ENCODE data around the gene RASD2. TPM values are rescaled to one million over a fixed set of nuclear protein-coding genes. Genes with fewer than 3 reads are reported as not detected.

RASD2 gene
- total and polyA plus RNA-seq, 2 donors (not counting 1 experiment from before 2014, with no cell fraction given), result 0.07 TPM; not detected in 1

GRCh38 chr22:35519306-35520000, 21.2 kb upstream of the RASD2 start:
- DNase-seq (no peak), ATAC-seq (ENCODE audit: low read depth) (no peak)
- WGBS (ENCODE audit: insufficient coverage), result 90% methylated on average over 7 of the region's 9 CpGs
- Histone ChIP-seq H3K79me2 (ENCODE audit: control insufficient read depth, insufficient read depth, low read length) (no peaks in the 10 kb centered on the region), H3K27ac (ENCODE audit: low read length in 2 of 2) (no peak overlapping the region), H3K4me2 (replicated peaks; ENCODE audit: low read depth, low read length, poor library complexity, severe bottlenecking) (no peak overlapping the region), H3K27me3 (replicated peaks in 1 of 4; ENCODE audit: control extremely low read depth in 1 of 4, control insufficient read depth in 3 of 4, insufficient read depth in 4 of 4, low read length in 3 of 4) (peaks cover 0 to 33% (median 8%) of the 10 kb centered on the region in 4 experiments), H3K4me1 (ENCODE audit: control insufficient read depth in 2 of 2, insufficient read depth in 2 of 2, low read length in 2 of 2) (no peaks in the 10 kb centered on the region), H3K9me3 (ENCODE audit: control extremely low read depth in 1 of 3, control insufficient read depth in 2 of 3, insufficient read depth in 1 of 3, low read length in 2 of 3) (peaks cover 0 to 3% (median 0%) of the 10 kb centered on the region in 3 donors), H3K36me3 (replicated peaks in 1 of 2; ENCODE audit: control extremely low read depth in 1 of 2, control insufficient read depth in 1 of 2, extremely low read depth in 1 of 2, insufficient read depth in 2 of 2, low read length in 1 of 2) (no peaks in the 10 kb centered on the region), H3K4me3 (ENCODE audit: control extremely low read depth in 1 of 5, extremely low read depth in 1 of 5, insufficient read depth in 1 of 5, low read depth in 2 of 5, low read length in 4 of 5) (no peak overlapping the region), H4K20me1 (ENCODE audit: control insufficient read depth, insufficient read depth, low read length, poor library complexity, severe bottlenecking) (no peaks in the 10 kb centered on the region), H2AFZ (ENCODE audit: insufficient read depth, low read depth, low read length, poor library complexity, severe bottlenecking) (no peak overlapping the region), H3K9ac (ENCODE audit: low read length) (no peak overlapping the region)
- intact Hi-C loops (cut with micrococcal nuclease), result no loop called here
- no peaks in the 10 kb centered on the region for H3K9me3 Mint-ChIP-seq (ENCODE audit: insufficient read depth)
- peaks cover 52% of the 10 kb centered on the region for H3K27me3 Mint-ChIP-seq
- no peak overlapping the region for H3K27ac Mint-ChIP-seq
- no peak for TF ChIP-seq EZH2 (IDR thresholded peaks at IDR 0.05; ENCODE audit: borderline replicate concordance, insufficient read depth, low read depth, low read length, poor library complexity, severe bottlenecking)
- TF ChIP-seq CTCF (IDR thresholded peaks at IDR 0.05), result no peak
- H3K4me1 Mint-ChIP-seq, result no peaks in the 10 kb centered on the region
- ChIA-PET POLR2A (no interaction called here), CTCF (no interaction called here)
- no peak overlapping the region for H3K4me3 Mint-ChIP-seq

DNA sequence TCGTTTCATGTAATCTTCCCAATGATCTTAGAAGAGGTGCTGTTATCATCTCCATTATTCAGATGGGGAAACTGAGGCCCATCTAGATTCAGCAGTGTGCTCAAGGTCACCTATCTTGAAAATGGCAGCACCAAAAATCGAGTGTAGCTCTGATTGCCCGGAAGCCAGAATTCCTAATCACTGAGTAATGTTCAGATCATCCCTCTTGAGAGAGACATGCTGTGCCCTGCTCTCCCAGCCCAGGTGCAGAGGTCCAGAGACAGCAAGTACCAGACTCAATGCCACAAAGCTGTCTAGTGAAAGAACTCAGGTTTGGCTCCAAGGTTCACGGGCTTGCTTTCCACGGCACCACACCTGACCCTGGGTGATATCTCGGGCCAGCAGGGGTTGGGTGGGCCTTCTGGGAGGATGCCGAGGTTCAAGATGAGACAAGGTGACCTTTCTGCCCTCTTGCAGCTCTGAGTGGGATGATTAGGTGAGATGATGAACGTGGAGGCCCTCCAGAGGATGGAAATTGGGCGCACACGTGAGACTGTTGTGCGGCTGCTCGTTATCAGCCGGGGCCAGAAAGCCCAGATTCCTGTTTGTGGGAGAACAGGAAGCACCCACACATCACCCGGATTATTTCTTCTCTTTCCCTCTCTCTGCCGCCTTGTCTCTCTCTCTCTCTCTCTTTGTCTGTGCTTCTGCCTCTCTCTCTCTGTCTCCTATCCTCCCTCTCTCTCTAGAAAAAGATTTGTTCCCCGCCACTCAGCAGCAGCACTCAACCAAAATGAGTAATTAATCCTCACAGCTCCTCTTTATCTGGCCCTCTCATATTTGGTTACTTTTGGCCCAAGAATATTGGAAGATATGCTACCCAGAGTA, 19.0 kb upstream of the RASD2 start:
- no peak overlapping the region for H3K4me3 ChIP-seq (ENCODE audit: control extremely low read depth in 1 of 5, extremely low read depth in 1 of 5, insufficient read depth in 1 of 5, low read depth in 2 of 5, low read length in 4 of 5)

More for the DNA sequence above, 19.0 kb upstream of the RASD2 start:
- Mint-ChIP-seq H3K27me3 (peaks cover 49% of the 10 kb centered on the region), H3K27ac (no peak overlapping the region), H3K4me3 (no peak overlapping the region), H3K9me3 (ENCODE audit: insufficient read depth) (no peaks in the 10 kb centered on the region), H3K4me1 (peaks cover 4% of the 10 kb centered on the region)
- Histone ChIP-seq H3K36me3 (replicated peaks in 1 of 2; ENCODE audit: control extremely low read depth in 1 of 2, control insufficient read depth in 1 of 2, extremely low read depth in 1 of 2, insufficient read depth in 2 of 2, low read length in 1 of 2) (no peaks in the 10 kb centered on the region), H3K79me2 (ENCODE audit: control insufficient read depth, insufficient read depth, low read length) (no peaks in the 10 kb centered on the region), H3K9me3 (ENCODE audit: control extremely low read depth in 1 of 3, control insufficient read depth in 2 of 3, insufficient read depth in 1 of 3, low read length in 2 of 3) (peaks cover 0 to 3% (median 0%) of the 10 kb centered on the region in 3 donors), H4K20me1 (ENCODE audit: control insufficient read depth, insufficient read depth, low read length, poor library complexity, severe bottlenecking) (no peaks in the 10 kb centered on the region), H2AFZ (ENCODE audit: insufficient read depth, low read depth, low read length, poor library complexity, severe bottlenecking) (peak overlapping the region; percentile 2), H3K27me3 (replicated peaks in 1 of 4; ENCODE audit: control extremely low read depth in 1 of 4, control insufficient read depth in 3 of 4, insufficient read depth in 4 of 4, low read length in 3 of 4) (peaks cover 0 to 30% (median 8%) of the 10 kb centered on the region in 4 experiments), H3K9ac (ENCODE audit: low read length) (no peak overlapping the region), H3K27ac (ENCODE audit: low read length in 2 of 2) (no peak overlapping the region), H3K4me1 (ENCODE audit: control insufficient read depth in 2 of 2, insufficient read depth in 2 of 2, low read length in 2 of 2) (peaks cover 2 to 6% of the 10 kb centered on the region in 2 donors), H3K4me2 (replicated peaks; ENCODE audit: low read depth, low read length, poor library complexity, severe bottlenecking) (no peak overlapping the region)
- ATAC-seq (ENCODE audit: low read depth) (no peak), DNase-seq (no peak)
- WGBS (ENCODE audit: insufficient coverage), result 33% methylated on average over 16 of the region's 16 CpGs
- ChIA-PET CTCF (no interaction called here), POLR2A (no interaction called here)
- intact Hi-C loops (cut with micrococcal nuclease), result no loop called here
- no peak for TF ChIP-seq EZH2 (IDR thresholded peaks at IDR 0.05; ENCODE audit: borderline replicate concordance, insufficient read depth, low read depth, low read length, poor library complexity, severe bottlenecking)
- TF ChIP-seq CTCF (IDR thresholded peaks at IDR 0.05), result no peak

All from B cell (primary cell).